ENCODE data around the gene BUB1. TPM values are rescaled to one million over a fixed set of nuclear protein-coding genes. Genes with fewer than 3 reads are reported as not detected.

Gene BUB1
- total RNA-seq, 1 donor, result 35.2 TPM

DNA sequence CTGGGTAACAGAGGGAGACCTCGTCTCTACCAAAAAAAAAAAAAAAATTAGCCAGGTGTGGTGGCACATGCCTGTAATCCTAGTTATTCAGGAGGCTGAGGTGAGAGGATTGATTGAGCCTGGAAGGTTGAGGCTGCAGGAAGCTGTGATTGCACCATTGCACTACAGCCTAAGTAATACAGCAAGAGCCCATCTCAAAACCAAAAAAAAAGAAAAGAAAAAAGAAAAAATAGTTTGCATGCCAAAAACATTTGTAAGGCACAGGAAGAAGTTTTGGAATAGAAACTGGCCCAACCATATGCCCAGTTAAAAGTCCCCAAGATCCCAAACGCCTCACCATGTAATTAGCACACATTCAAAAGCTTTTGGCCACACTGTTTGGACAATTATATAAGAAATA is 41.1 kb upstream of the BUB1 start:
- TF ChIP-seq CTCF (IDR thresholded peaks at IDR 0.05; ENCODE audit: insufficient read depth, low read length), result no peak
- no peak for DNase-seq (ENCODE audit: low read depth)

DNA sequence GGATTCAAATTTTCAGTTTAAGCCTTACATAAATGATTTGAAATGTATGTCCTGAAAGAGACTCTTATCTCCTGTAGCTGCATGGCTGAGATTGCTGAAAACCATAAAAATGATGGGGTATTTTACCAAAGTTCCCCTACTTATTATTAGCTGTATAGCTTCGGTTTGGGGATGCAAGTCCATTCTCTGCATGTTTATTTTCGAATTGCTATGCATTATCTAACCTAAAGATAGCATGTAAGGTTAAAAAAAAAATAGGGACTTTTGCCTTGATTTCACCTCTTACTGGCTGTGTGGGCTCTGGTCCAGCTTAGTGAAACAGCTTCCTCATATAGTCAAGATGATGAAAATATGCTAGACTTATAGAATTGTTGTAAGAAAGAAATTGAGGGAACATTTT is 40.5 kb upstream of the BUB1 start:
- TF ChIP-seq CTCF (IDR thresholded peaks at IDR 0.05; ENCODE audit: insufficient read depth, low read length), result no peak
- no peak overlapping the region for H3K4me3 ChIP-seq (ENCODE audit: low read depth, low read length)
- no peak for DNase-seq (ENCODE audit: low read depth)

More for the DNA sequence above, 41.1 kb upstream of the BUB1 start:
- no peak overlapping the region for H3K4me3 ChIP-seq (ENCODE audit: low read depth, low read length)

- H3K4me3 ChIP-seq (ENCODE audit: low read depth, low read length), result no peak overlapping the region
- TF ChIP-seq CTCF (IDR thresholded peaks at IDR 0.05; ENCODE audit: insufficient read depth, low read length), result no peak
- peak; percentile 48 for DNase-seq (ENCODE audit: low read depth)
Observed at GRCh38 chr2:110717734-110718133, 39.9 kb upstream of the BUB1 start.

GRCh38 chr2:110716959-110717645 is 39.2 kb upstream of the BUB1 start:
- peak; percentile 57 for DNase-seq (ENCODE audit: low read depth)
- H3K4me3 ChIP-seq (ENCODE audit: low read depth, low read length), result no peak overlapping the region
- TF ChIP-seq CTCF (IDR thresholded peaks at IDR 0.05; ENCODE audit: insufficient read depth, low read length), result no peak

- no peak overlapping the region for H3K4me3 ChIP-seq (ENCODE audit: low read depth, low read length)
- no peak for TF ChIP-seq CTCF (IDR thresholded peaks at IDR 0.05; ENCODE audit: insufficient read depth, low read length)
- DNase-seq (ENCODE audit: low read depth), result no peak
Observed at GRCh38 chr2:110714452-110715224, 36.8 kb upstream of the BUB1 start.

DNA sequence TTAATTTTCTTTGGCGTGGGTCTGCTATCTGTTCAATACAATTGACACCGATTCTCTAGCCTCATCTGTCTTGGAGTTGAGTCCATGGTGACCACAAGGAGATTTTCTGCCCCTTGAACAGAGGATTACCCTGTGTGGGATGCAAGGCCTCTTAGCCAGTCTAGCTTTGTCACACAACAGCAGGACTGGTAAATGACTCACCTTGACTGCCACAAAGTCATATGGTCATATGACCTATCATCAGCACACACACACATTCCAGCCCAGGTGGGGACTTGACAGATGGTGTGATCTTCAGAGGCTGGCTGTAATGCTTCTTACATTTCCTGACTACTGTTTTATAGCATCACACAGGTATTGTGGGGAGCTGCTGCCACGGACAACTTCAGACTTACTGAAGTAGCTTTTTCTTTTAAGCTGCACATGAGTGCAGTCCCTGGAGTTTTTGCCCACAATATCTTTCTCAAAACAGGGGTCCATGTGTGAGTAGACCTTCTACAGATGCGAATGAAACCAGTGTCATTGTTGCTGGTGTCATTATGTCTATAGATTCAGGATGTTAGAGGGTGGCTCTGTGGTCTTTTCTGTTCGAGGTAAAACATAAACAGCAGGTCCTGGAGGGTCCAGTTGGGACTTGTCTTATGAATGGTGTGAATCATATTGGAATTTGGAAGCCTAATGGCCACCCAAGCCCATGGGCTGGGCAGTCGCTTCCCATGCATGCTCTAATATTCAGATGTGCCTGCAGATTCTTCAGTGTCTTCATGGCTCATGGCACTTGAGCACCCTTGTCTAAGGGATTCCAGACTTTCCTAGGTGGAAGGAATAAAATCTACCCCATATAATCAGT is 35.9 kb upstream of the BUB1 start:
- DNase-seq (ENCODE audit: low read depth), result no peak
- no peak for TF ChIP-seq CTCF (IDR thresholded peaks at IDR 0.05; ENCODE audit: insufficient read depth, low read length)
- H3K4me3 ChIP-seq (ENCODE audit: low read depth, low read length), result no peak overlapping the region
